Common myeloid progenitor, CD34-positive (primary cell): Measurements from ENCODE around the gene CNTN3.

Source experiments
- CTCF ChIA-PET: fragments of 350-600 bp; sonication (Branson Sonifier 250); formaldehyde crosslinking; loops from one replicate; lab custom pipeline; 2021; ENCODE audit warnings: antibody characterized with exemption; lab: Charles Lee
- POLR2A ChIA-PET: fragments of 350-600 bp; sonication (Branson Sonifier 250); formaldehyde crosslinking; loops from one replicate; lab custom pipeline; 2021; ENCODE audit warnings: antibody characterized with exemption; lab: Charles Lee
- DNase-seq, 3 donors: peaks; one replicate each; pipeline versions ENCODE4 v3.0.0 to v3.0.0-alpha.2; 2013
- H3K27ac ChIP-seq, 2 experiments: 1 replicate in 1 of 2; 2 replicates in 1 of 2; pipeline ENCODE4 v1.7.0; 2013; ENCODE audit warnings: inconsistent platforms in 2 of 2, low read length in 2 of 2, mild to moderate bottlenecking in 2 of 2, low read depth in 1 of 2, moderate library complexity in 1 of 2; ENCODE audit not compliant: severe bottlenecking in 2 of 2, insufficient read depth in 1 of 2, poor library complexity in 1 of 2
- H3K27me3 ChIP-seq, 5 experiments: replicated peaks in 2 of 5; 1 replicate in 3 of 5; 2 replicates in 2 of 5; pipeline versions ENCODE4 v1.6.1 to v1.7.0; 2013; ENCODE audit warnings: low read length in 4 of 5, mild to moderate bottlenecking in 2 of 5, moderate library complexity in 2 of 5, inconsistent platforms in 1 of 5; ENCODE audit not compliant: insufficient read depth in 5 of 5, control insufficient read depth in 4 of 5
- H3K36me3 ChIP-seq, 4 experiments: 1 replicate in 2 of 4; 2 replicates in 2 of 4; pipeline versions ENCODE4 v1.6.1 to v1.7.0; 2013; ENCODE audit warnings: low read length in 3 of 4, control low read depth in 1 of 4, mild to moderate bottlenecking in 1 of 4; ENCODE audit not compliant: control insufficient read depth in 4 of 4, insufficient read depth in 4 of 4
- H3K4me1 ChIP-seq, 4 experiments: 1 replicate in 3 of 4; 2 replicates in 1 of 4; pipeline versions ENCODE4 v1.6.1 to v1.7.1; 2013; ENCODE audit warnings: low read length in 3 of 4, mild to moderate bottlenecking in 3 of 4, control low read depth in 1 of 4, inconsistent platforms in 1 of 4, moderate library complexity in 1 of 4; ENCODE audit not compliant: control insufficient read depth in 4 of 4, insufficient read depth in 4 of 4; ENCODE audit errors: control extremely low read depth in 1 of 4
- H3K4me3 ChIP-seq, 7 experiments: 1 replicate in 4 of 7; 2 replicates in 3 of 7; pipeline versions ENCODE4 v1.5.1 to v1.7.0; 2013; ENCODE audit warnings: mild to moderate bottlenecking in 7 of 7, low read length in 6 of 7, moderate library complexity in 6 of 7, inconsistent platforms in 2 of 7, low read depth in 2 of 7, control low read depth in 1 of 7; ENCODE audit not compliant: insufficient read depth in 4 of 7, control insufficient read depth in 1 of 7; ENCODE audit errors: extremely low read depth in 1 of 7
- H3K9me3 ChIP-seq, 5 experiments: 1 replicate in 4 of 5; 2 replicates in 1 of 5; pipeline versions ENCODE4 v1.6.1 to v1.7.1; 2013; ENCODE audit warnings: low read length in 4 of 5, mild to moderate bottlenecking in 2 of 5, inconsistent platforms in 1 of 5, low read depth in 1 of 5, moderate library complexity in 1 of 5; ENCODE audit not compliant: control insufficient read depth in 4 of 5, insufficient read depth in 2 of 5; ENCODE audit errors: control extremely low read depth in 1 of 5
- WGBS: methylation state at CpG from one replicate; pipeline ENCODE4 v1.1.5; 2013; ENCODE audit not compliant: insufficient coverage; 5-methylcytosine and 5-hydroxymethylcytosine counted together

Gene CNTN3

DNA sequence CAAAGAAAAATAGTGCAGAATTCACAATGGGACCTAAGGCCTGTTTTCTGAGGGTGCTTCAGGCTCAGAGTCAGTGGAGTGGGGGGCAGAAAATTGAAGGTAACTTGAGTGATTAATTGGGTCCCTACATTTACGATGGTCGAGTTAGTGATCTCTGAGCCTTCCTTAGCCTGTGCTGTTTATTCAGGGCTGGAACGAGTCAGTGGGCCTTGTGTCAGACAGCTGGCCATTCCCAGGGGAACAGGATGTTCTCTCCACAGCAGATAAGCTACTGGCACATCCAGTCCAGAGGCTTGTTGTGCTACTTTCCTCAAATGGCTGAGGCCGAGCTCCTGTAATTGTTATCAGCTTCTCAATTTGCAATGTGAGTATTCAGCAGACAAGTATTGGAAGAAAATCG lies 29.2 kb upstream of the CNTN3 start:
- no peaks in the 10 kb centered on the region for H3K4me1 ChIP-seq
- WGBS, result 77% methylated on average over 4 of the region's 5 CpGs
- DNase-seq, result no peak
- no peak overlapping the region for H3K27ac ChIP-seq
- POLR2A ChIA-PET, result no interaction called here
- no peaks in the 10 kb centered on the region for H3K27me3 ChIP-seq
- H3K4me3 ChIP-seq, result no peak overlapping the region
- H3K36me3 ChIP-seq, result no peaks in the 10 kb centered on the region
- CTCF ChIA-PET, result no interaction called here
- no peaks in the 10 kb centered on the region for H3K9me3 ChIP-seq

GRCh38 chr3:74642876-74643275 lies 28.4 kb upstream of the CNTN3 start:
- DNase-seq, result no peak
- ChIA-PET POLR2A (no interaction called here), CTCF (no interaction called here)
- H3K27ac ChIP-seq, result no peak overlapping the region
- no peaks in the 10 kb centered on the region for H3K36me3 ChIP-seq
- no peaks in the 10 kb centered on the region for H3K4me1 ChIP-seq
- H3K9me3 ChIP-seq, result no peaks in the 10 kb centered on the region
- no CpG with 5 or more reads among the region's 1 CpG for WGBS
- H3K27me3 ChIP-seq, result no peaks in the 10 kb centered on the region
- H3K4me3 ChIP-seq, result no peak overlapping the region

GRCh38 chr3:74640211-74640610 lies 25.8 kb upstream of the CNTN3 start:
- H3K27me3 ChIP-seq, result no peaks in the 10 kb centered on the region
- H3K9me3 ChIP-seq, result no peaks in the 10 kb centered on the region
- ChIA-PET CTCF (no interaction called here), POLR2A (no interaction called here)
- no peaks in the 10 kb centered on the region for H3K36me3 ChIP-seq
- no peaks in the 10 kb centered on the region for H3K4me1 ChIP-seq
- H3K27ac ChIP-seq, result no peak overlapping the region
- DNase-seq, result no peak
- no peak overlapping the region for H3K4me3 ChIP-seq

GRCh38 chr3:74639681-74640080 lies 25.2 kb upstream of the CNTN3 start:
- Histone ChIP-seq H3K4me3 (no peak overlapping the region), H3K27ac (no peak overlapping the region), H3K36me3 (no peaks in the 10 kb centered on the region), H3K9me3 (no peaks in the 10 kb centered on the region), H3K27me3 (no peaks in the 10 kb centered on the region), H3K4me1 (no peaks in the 10 kb centered on the region)
- POLR2A ChIA-PET, result no interaction called here
- no peak for DNase-seq
- CTCF ChIA-PET, result no interaction called here
- no CpG with 5 or more reads among the region's 3 CpGs for WGBS

DNA sequence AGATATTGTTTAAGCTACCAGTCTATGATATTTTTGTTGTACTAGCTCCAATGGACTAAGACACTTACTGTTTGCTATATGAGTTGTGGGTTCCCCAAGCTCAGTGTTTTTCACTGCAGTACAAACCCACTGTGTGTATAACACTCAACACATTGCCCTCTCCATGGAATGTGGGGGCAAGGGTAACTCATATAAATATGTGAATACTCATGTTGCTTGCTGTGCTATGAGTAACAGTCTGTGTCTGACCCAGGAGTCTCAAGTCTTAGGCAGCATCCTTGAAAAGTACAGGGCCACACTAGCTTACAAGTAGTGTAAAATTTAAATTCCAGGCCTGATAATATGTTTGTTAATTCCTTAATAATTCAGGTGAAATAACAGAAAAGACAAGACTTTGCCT lies 22.5 kb upstream of the CNTN3 start:
- Histone ChIP-seq H3K36me3 (no peaks in the 10 kb centered on the region), H3K9me3 (no peaks in the 10 kb centered on the region), H3K4me1 (no peaks in the 10 kb centered on the region), H3K27ac (no peak overlapping the region), H3K4me3 (no peak overlapping the region), H3K27me3 (no peaks in the 10 kb centered on the region)
- POLR2A ChIA-PET, result no interaction called here
- no peak for DNase-seq
- CTCF ChIA-PET, result no interaction called here

DNA sequence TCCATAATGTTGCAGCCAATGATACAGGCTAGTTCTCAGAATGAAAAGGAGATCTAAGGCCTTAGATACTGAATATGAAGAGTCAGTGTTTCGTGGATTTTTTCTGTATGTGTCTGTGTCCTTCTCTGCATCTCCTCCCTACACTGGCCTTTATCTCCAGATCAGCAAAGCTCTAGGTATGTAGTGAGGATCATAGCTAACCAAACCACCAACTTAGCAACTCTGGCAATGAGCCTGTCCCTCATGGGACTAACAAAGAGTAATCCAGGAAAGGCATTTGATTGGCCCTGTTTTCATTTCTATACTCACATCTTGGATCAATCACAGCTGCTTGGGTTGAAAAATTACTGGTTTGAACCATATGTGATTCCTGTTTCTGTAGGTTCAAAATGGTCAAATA lies 18.6 kb upstream of the CNTN3 start:
- no peak for DNase-seq
- Histone ChIP-seq H3K4me1 (no peaks in the 10 kb centered on the region), H3K9me3 (no peaks in the 10 kb centered on the region), H3K27me3 (no peaks in the 10 kb centered on the region), H3K4me3 (no peak overlapping the region), H3K36me3 (no peaks in the 10 kb centered on the region), H3K27ac (no peak overlapping the region)
- CTCF ChIA-PET, result no interaction called here
- POLR2A ChIA-PET, result no interaction called here
- WGBS, result 71% methylated on average over 1 of the region's 1 CpG

DNA sequence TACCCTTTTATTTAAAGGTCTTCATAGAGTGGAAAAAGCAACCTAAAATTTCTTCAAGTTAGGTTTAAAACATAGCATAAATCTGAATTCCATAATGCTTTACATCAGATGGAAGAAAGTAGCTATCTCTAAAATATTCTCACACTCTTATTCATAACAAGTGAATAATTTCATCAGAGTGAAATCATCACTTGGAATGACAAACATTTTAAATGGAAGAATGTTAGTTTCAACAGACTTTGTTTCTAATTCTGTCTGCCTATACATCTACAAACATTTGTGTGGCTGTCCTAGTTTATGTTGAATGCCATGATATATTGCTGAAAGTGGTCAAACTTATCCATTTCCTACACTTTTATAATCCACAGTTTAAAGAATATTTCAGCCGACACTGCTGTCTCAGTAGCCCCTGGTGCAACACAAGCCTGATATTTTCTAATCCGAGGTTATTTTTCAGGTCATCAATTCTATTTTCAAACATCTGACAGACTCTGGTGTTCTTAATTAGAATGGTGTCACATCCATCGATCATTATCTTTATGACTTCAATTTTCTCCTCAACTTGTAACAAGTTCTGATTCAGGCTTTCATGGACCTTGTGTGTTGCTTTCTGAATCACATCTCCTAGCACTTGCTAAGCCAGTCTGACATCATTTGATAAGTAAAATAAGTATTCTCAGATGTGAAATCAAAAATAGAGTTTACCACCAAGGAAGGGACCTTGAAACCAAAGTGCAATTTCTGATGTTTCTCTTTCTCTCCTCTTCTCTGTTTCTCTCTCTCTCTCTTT lies 17.1 kb upstream of the CNTN3 start:
- POLR2A ChIA-PET, result no interaction called here
- CTCF ChIA-PET, result no interaction called here
- no peak for DNase-seq
- H3K27ac ChIP-seq, result no peak overlapping the region
- no peaks in the 10 kb centered on the region for H3K27me3 ChIP-seq
- no peaks in the 10 kb centered on the region for H3K4me1 ChIP-seq
- WGBS, result 92% methylated on average over 2 of the region's 3 CpGs
- no peaks in the 10 kb centered on the region for H3K36me3 ChIP-seq
- H3K4me3 ChIP-seq, result no peak overlapping the region
- H3K9me3 ChIP-seq, result no peaks in the 10 kb centered on the region
